Dermis microvascular lymphatic vessel endothelial cell (primary cell): ENCODE results near the gene FYB2. TPM values are rescaled to one million over a fixed set of nuclear protein-coding genes. Genes with fewer than 3 reads are reported as not detected.

Experiments used
- DNase-seq, 2 donors: peaks; one replicate each; pipeline versions ENCODE4 v3.0.0 to v3.0.0-alpha.2; 2010; ENCODE audit warnings: low read depth in 2 of 2
- total RNA-seq: library from RNA; depleted of rRNA; stranded (reverse); fragments of >200 nt; gene quantifications from 2 replicates; pipeline ENCODE4 v1.2.1, GENCODE V29; 2014

Gene FYB2
- total RNA-seq, 1 donor from 2014 or later: not detected

DNA sequence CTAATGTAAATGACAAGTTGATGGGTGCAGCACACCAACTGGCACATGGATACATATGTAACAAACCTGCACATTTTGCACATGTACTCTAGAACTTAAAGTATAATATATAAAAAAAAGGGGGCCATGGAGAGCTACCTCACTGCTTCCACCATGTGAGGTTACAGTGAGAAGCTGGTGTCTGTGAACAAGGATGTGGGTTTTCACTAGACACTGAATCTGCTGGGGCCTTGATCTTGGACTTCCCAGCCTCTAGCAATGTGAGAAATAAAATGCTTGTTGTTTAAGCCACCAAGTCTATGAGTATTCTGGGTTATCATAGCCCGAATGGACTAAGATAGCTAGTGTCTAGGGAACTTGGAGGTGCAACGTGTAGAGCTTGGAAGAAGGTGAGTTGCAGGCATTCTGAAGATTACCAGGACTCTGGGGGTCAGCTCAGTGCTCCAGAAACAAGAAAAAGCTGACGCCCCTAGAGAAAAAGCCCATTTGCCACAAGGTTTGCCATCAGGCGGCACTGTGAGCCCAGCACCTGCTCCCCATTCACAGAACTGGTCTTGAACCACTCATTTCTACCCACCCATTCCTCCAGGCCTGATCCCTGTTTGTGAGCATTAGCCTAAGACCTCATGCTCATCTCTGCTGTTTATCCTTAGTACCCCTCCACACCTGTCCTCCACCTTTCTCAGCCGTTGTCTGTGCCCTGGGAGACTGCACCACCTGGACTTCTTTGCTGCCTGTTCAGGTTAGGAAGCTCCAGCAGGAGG is 15.1 kb upstream of the FYB2 start:
- DNase-seq: no peak

DNA sequence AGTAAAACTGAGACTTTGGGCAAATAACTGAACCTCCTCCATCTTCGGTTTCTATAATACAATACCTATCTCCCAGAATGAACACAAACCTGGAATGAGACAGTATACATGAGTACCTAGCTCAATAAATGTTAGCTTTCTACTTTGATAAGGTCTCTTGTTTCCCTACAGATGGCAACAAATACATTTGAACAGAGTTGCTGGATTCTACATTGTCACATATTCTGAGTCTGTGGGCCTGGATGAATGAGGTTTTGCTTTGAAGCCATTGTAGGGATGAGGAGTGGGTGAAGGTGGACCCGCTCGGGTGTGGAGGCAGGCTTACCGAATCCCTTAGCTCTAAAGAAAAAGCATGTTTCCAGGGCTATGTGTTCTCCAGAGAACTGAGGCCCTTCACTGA is 13.9 kb upstream of the FYB2 start:
- DNase-seq: no peak

DNA sequence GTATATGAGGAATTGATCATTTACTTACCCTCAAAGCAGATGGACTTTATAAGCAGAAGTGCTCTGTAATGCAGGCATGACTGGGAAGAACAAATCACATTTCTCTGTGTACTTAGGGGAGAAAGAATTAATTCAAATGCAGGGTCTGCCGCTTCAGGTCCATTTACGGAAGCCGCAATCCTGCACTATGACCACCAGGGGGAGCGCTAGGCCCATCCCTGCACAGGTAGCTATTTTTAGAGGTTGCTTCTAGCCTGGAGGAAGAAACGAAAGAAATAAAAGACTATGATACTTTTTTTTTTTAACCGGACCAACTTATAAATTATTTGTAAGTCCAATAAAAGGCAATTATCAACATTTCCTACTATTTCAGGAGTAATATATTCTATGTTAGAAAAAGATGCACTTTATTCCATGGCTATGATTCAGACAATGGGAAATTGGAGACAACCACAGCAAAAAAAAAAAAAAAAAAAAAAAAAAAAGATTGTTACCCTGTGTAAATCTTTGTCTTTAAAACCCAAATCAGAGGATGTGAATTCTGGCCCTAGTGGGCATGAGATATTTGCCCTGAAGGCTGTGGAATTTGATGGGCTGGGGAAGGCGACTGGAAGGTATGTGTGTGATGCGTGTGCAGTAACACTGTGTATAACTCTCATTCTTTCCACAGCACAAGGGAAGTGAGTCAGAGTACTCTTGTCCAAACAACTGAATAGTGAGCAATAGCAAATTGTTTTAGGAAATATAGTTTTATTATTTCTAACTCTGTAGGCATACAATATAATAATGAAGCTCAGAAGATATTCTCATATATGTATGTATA is 12.9 kb upstream of the FYB2 start:
- DNase-seq: peak; percentile 92 to 93

DNA sequence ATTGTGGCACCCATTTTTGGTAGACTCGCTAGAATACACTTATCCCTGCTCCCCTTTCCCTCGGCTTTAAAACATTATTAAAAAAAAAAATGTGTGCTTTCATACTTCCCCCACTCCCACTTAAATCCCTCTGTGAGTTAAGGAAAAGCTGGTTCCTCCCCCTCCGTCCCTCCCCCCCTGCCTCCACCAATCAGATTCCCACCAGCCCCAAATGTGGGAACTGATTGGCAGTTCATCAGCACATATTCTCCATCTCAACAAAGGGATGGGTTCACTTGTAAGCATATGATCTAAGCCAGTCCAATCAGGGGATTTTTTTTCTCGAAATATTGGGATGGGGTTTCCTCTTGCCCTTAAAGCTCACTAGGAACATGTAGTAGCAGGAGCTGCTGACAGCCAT is 10.8 kb upstream of the FYB2 start:
- no peak for DNase-seq

DNA sequence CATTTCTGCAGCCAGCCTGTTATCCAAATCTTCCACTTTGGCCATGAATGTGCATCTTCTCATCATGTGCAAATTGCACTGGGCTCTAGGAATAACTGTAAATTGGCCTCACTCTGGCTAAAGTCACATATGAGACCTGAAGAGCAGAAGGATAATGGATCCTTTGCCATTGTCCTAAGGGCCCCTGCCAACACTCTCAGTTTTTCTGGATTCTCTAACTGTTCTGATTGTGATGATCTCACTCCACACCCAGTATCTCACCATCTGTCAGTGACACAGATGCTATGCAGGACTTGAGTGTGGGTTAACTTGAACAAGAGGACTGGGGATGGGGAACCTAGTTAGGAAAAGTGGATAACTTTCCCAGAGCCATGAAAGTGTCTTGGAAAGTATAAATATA is 8.5 kb upstream of the FYB2 start:
- no peak for DNase-seq

DNA sequence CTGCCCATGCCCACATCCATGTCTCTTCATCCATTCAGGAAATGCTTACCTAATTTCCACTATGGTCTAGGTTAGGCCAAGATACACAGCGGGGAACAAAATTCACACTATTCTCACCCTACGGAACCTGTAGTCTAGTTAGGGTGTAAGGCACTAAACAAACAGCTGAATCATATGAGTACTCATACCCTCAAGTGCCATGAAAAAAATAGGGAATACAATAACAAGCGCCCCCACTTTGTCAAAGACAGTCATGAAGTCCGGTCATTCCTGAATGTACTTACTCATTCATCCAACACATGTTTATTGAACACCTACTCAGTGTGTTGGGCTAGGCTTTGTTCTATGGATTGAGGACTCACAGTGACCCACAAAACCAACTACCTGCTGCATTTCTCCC is 6.2 kb upstream of the FYB2 start:
- DNase-seq: no peak

DNA sequence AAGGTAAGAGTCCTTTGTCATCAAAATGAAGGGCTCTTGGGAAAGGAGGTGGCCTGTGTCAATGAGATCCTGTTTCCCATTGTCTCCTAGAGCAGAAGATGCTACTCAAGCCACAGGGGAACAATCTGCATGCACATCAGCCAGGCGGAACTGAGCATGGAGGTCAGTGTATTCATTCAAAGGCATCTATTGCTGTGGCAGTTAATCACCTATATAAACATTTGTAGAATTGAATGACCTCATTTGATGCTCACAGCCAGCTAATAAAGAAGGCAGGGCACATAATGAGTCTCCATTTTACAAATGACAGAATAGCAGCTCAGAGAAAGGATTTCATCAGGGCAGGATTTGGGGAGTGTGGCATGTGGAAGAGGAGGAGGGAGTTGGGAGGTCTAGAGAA is 5.7 kb upstream of the FYB2 start:
- DNase-seq: no peak

DNA sequence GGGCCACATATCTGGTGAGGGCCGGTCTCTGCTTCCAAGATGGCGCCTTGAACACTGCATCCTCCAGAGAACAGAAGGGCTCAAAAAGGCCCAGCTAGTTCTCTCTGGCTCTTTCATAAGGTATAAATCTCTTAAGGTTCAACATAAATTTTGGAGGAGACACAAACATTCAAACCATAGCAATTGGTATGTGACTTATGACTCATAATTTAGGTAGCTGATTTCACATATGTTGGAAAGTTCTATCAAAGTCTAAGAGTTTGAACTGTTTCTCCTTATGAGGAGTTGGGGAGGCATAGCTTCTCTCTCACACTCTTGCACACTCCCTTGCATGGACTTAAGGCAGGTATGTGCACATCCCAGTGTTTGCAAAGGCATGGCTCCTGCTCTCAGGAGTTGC is 5.1 kb upstream of the FYB2 start:
- DNase-seq: no peak

DNA sequence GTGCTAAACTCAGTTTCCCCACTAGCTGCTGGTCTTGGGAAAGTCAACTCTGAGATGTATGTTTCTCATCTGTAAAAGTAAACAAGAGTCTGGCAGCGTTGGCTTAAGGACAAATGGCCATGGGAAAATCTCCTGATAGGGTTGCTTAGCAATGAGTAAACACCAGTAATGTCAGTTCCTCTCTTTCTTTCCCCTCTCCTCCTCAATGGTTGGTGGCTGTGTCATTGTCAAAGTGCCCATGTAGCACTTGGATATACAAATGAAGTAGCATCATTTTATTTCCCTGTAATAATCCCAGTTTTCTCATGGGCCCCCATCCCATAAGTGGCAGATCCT is 2.2 kb upstream of the FYB2 start:
- peak in 1 of 2 donors; percentile 37 for DNase-seq

DNA sequence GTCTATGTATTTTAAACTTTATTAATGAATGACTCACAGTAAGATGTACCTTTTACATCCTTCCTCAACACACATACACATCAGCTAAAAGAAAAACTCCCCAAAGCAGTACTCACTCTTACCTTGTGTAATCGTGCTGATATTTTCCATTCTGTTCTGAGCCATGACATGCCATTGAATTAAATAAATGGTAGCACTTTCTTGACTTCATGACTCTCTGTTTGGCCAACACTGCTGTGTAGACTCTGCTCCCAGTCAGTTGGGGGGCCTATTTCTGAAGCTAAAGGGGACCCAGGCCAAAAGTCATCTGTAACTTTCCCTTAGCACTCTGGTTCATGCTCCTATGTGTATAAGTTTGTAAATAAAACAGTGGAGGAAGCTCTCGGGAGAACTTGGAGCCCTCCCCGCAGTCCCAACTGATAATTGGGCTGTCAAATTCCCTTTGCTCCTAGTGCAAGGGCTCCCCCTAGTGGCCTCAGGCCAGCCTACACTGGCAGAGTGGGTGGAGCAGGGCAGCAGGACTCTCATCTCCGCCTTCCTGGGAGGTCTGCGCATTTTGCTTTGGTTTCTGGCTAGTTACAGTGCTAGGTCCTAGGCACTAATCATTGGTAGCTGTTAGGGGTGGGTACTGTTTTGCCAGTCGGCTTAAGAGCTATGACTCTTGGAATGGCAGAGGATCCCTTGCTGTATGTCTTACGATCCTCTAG is 1.7 kb upstream of the FYB2 start:
- peak; percentile 44 to 62 for DNase-seq

DNA sequence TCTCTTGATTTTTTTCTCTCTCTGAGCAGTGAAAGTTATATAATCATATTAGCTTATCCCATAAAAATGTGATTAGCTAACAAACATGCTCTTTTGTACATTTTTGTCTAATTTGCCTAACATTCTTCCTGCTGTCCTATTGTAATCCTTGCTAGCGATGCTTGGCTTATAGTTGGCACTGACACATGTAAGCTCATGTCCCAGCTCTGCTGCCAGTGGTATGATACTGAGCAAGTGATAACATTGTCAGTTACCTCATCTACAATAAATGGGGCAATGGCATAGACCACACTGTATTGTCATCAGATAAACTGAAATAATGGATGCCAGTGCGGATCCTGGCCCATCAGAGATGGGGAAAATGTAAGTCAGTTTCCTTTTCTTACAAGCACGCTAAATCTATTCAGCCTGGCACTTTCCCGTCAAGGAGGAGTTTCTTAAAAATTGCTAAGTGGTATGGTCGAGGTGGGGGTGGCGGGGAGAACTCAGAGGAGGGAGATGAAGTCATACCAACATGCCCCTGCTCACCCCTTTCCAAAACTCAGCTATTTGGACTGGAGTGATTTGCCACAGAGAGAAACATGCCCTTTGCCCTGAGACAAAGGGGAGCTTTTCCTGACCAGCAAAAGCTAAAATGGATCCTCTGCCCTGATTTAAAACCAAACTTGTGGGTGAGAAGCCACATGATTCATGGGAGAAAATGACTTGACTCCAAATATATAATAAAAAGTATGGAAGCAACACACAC is 1.3 kb downstream of the FYB2 start:
- DNase-seq: no peak

DNA sequence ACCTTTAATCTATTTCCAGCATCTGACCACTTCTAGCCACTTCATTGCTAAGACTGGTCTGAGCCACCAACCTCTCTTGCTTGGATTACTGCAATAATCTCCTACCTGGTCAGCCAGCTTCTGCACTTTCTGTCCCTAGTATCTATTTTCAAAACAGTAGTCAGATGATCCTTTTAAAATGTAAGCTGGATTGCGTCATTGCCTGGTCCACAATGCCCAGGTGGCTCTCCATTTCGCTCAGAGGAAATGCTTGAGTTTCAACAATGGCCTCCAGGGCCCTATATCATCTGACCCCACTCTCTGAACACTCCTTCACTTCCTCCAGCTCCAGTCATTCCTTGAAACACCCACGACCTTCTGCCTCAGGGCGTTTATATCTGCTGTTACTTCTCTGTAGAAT is 2.3 kb downstream of the FYB2 start:
- no peak for DNase-seq

DNA sequence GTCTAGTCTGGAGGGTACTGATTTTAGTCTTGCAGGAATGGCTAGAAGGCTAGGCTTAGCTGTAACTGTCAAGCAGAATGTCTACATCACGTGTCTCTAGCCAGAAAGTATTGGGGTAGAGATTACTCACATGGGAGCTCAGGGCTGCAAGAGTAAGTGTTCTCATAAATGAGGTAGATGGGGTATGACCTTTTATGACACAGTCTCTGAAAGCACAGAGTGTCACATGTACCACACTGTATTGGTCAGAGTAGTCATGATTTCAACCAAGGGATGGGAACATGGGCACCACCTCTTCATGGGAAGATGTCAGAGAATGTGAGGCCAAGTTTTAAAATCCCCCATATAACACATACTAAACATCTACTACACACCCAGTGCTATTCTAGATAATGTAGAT is 2.9 kb downstream of the FYB2 start:
- DNase-seq: no peak

DNA sequence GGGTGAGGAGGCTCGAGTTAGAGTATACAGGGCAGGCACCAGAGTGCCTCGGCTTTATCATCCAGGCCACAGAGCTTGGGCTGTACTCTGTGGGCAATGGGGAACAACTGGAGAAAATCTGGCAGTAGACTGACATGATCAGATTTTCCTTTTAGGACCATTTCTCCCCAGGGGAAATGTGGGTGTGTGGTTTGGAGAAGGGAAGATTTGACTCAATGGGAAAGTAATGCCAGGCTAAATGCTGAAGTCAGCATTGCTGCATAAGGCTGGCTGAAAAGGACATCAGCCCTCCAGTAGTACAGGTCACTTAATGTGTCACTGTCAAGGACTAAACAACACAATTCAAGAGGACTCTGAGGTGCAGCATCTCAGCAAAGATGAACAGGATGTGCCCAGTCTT is 5.0 kb downstream of the FYB2 start:
- DNase-seq: no peak

DNA sequence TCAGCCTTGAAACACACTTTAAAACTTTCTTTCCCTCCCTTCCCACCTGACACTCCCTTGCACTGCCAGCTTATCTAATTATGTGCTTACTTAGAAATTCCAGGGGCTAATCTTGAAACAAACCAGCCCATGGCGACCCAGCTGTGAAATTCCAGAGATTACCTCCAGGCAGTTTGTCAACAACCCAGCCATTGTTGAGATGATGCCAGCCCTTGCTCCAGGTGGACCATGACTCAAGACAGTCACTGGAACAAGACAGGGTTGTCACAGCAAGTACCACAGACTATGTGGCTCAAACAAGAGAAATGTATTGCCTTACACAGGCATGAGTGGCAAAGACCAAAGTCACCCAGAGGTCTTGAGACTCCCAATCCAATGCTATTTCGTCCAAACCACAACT is 7.9 kb downstream of the FYB2 start:
- DNase-seq: no peak

DNA sequence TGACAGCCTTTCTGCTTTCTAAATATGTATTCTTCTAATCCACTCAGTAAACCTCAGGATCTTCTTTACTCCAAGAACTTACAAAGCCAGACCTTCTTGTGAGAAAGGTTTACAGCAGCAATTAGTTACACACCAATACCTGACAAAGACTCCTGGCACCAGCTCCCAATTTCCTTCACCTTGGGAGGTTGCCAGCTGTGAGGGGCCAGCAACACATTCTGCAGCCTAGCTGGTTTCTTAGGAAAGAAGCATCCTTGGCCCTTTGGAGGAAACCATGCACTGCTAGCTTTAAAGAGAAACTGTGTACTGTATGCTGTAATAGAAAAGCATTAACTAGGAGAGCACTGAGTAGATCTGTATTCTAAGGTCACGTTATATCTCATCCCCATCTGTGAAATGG is 10.8 kb downstream of the FYB2 start:
- no peak for DNase-seq

DNA sequence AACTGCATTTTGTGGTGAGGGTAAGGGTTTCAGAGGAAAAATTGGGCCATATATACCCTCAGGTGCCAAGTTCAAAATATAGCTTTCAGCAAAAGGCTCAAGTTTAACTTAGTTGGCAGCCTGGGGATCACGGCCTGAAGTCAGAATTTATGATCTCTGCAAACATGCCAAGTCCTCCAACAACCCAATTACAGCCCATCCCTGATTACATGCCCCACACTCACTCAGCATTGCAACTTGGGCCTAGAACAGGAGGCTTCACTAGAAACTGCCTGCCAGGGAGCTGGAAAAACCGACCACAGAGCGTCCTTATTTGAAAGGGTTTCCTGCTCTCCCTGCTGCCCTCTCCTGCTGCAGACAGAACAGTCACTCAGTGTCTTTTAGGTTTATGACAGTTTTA is 12.4 kb downstream of the FYB2 start:
- DNase-seq: no peak

DNA sequence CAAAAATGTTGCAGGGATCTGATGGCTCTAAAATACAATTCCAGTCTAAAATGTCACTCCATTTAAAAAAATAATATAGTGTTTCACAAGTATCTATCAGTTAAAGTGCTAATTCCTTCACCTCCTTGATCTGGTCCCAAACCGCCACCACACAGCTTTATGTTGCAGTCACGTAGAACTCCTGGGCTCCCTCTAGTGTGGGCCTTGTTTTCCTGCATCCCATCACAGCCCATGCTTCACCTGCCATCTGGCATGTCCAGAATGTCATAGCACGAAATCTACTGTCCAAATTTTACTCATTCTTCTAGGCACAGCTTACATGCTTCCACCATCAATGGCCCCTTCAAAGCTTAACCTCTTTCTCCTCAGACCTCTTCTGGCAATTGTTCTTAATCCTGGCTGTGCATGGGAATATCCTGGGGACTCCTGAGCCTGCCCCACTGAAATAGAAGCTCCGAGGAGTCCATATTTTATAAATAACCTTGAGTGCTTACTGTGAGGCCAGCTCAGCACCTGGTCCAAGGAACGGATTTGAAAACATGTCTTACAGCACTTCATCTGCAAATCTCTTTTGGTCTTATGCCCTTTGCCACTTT is 15.5 kb downstream of the FYB2 start:
- peak; percentile 33 to 42 for DNase-seq

DNA sequence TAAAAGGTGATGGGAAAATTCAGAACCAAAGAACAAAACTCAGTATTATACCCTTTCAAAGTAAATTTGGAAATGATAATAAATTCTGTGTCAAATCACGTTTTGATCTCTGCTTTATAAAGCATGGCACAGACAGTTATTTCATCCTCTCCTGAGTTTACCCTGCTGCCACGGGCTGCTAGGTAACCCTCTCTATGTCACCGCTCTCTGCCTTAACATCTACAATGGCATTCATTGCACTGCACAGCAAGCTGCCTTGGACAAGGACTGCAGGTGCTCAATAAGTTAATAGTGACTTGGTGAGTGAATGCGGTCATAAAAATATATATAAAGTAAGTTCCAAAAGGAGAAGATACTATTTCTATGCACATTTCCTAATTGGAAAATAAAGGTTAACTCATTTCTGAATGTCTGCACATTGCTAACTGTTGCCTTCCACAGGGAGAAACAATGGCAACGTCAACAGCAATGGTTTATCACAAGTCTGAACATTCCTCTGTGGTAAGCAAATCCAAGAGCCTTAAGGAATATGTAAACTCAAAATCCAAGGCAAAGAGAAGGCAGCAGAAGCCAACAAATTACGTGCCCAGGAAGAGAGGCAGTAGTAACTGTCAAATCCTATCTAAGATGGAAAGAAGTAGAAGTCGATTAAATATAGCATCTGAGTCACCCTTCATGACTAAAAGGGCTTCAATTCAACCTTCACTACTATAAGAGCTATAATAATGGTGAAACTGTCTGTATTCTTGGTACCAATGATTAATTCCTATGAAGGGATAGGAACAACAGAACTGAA is 19.4 kb downstream of the FYB2 start:
- DNase-seq: no peak

DNA sequence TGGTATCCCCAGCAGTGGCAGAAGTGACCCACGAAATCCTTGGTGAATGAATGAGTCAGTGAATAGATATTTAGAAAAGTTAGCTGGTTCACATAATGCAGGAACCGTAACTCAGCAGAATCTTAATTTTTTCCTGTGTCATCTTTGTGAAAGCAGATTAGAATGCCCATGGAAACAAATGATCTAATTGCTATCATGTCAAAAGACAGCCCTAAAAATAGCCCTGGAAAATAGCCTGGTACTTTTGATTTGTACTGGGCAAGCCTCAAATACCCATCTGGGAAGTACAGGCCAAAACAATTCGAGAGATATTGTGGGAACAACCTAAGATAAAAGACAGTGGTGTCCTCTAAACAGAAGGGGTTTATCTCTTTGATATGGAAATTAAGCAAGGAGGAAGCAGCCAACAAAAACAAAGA is 21.1 kb downstream of the FYB2 start:
- no peak for DNase-seq
